Calu3 (cell line): ENCODE results near the gene MRPL44. TPM values are rescaled to one million over a fixed set of nuclear protein-coding genes. Genes with fewer than 3 reads are reported as not detected.

Experiments
- BruUV-seq: library from RNA; stranded (reverse); fragments of 400-500 nt; replicated peaks from 2 replicates; lab custom pipeline; 2021; lab: Mats Ljungman, UMichigan
- CTCF ChIA-PET: fragments of 300-600 bp; sonication (Branson Sonifier 250); formaldehyde crosslinking; loops from one replicate; lab custom pipeline; 2022; ENCODE audit warnings: antibody characterized with exemption; lab: Charles Lee
- DNase-seq: peaks from one replicate; pipeline ENCODE4 v3.0.0; 2022
- H3K27ac Mint-ChIP-seq: one replicate; pipeline ENCODE4 v1.8.0; 2022; ENCODE audit warnings: mixed read lengths; ENCODE audit not compliant: unreplicated experiment
- H3K27me3 Mint-ChIP-seq: one replicate; pipeline ENCODE4 v1.8.0; 2022; ENCODE audit warnings: mixed read lengths; ENCODE audit not compliant: unreplicated experiment
- H3K36me3 Mint-ChIP-seq: one replicate; pipeline ENCODE4 v1.8.0; 2022; ENCODE audit warnings: mild to moderate bottlenecking, moderate library complexity, mixed read lengths; ENCODE audit not compliant: insufficient read depth, unreplicated experiment
- H3K4me1 Mint-ChIP-seq: one replicate; pipeline ENCODE4 v1.8.0; 2022; ENCODE audit warnings: mild to moderate bottlenecking, low read depth, mixed read lengths; ENCODE audit not compliant: unreplicated experiment
- H3K4me3 Mint-ChIP-seq: one replicate; pipeline ENCODE4 v1.8.0; 2022; ENCODE audit warnings: mild to moderate bottlenecking, low read depth, moderate library complexity, mixed read lengths; ENCODE audit not compliant: unreplicated experiment
- H3K9me3 Mint-ChIP-seq: one replicate; pipeline ENCODE4 v1.8.0; 2022; ENCODE audit warnings: low read depth, mixed read lengths; ENCODE audit not compliant: unreplicated experiment
- CTCF ChIP-seq: fragments of 200-600 bp; IDR thresholded peaks from one replicate; pipeline ENCODE4 v1.8.0; 2022; ENCODE audit warnings: antibody characterized with exemption; ENCODE audit not compliant: unreplicated experiment
- intact Hi-C: fragments of 100-400 bp; cut with micrococcal nuclease; formaldehyde crosslinking; loops from one replicate; pipeline ENCODE4 v1.10.0; 2022; ENCODE audit not compliant: unreplicated experiment
- total RNA-seq: library from RNA; stranded (reverse); gene quantifications from 2 replicates; pipeline ENCODE4 v1.2.3, GENCODE V29; 2022

Gene MRPL44
- total RNA-seq, 1 experiment from 2014 or later: 32.7 TPM

GRCh38 chr2:223980397-223980735 is 23.1 kb downstream of the MRPL44 start:
- Mint-ChIP-seq H3K27ac (no peak overlapping the region), H3K4me3 (no peak overlapping the region), H3K36me3 (no peaks in the 10 kb centered on the region), H3K4me1 (no peaks in the 10 kb centered on the region), H3K27me3 (no peaks in the 10 kb centered on the region), H3K9me3 (no peaks in the 10 kb centered on the region)
- CTCF ChIA-PET: interaction anchor here (0.6 kb wide), 1 partner anchor 10 kb away, joined by 4 read pairs; no protein-coding TSS in a partner anchor
- no TSS peak for BruUV-seq
- intact Hi-C loops: no loop called here
- no peak for DNase-seq
- no peak for TF ChIP-seq CTCF

GRCh38 chr2:223980803-223981202 is 23.5 kb downstream of the MRPL44 start:
- no peaks in the 10 kb centered on the region for H3K36me3 Mint-ChIP-seq
- H3K4me1 Mint-ChIP-seq: no peaks in the 10 kb centered on the region
- intact Hi-C loops: no loop called here
- H3K27ac Mint-ChIP-seq: no peak overlapping the region
- CTCF ChIA-PET: interaction anchor here (0.6 kb wide), 1 partner anchor 10 kb away, joined by 4 read pairs; no protein-coding TSS in a partner anchor
- DNase-seq: no peak
- no peaks in the 10 kb centered on the region for H3K9me3 Mint-ChIP-seq
- BruUV-seq: no TSS peak
- H3K27me3 Mint-ChIP-seq: no peaks in the 10 kb centered on the region
- no peak overlapping the region for H3K4me3 Mint-ChIP-seq
- no peak for TF ChIP-seq CTCF

- CTCF ChIA-PET: interaction anchor here (0.7 kb wide), 1 partner anchor 13 kb away, joined by 6 read pairs; no protein-coding TSS in a partner anchor
- DNase-seq: no peak
- H3K27ac Mint-ChIP-seq: no peak overlapping the region
- H3K4me3 Mint-ChIP-seq: no peak overlapping the region
- no TSS peak for BruUV-seq
- TF ChIP-seq CTCF: no peak
- H3K36me3 Mint-ChIP-seq: no peaks in the 10 kb centered on the region
- H3K9me3 Mint-ChIP-seq: no peaks in the 10 kb centered on the region
- no peaks in the 10 kb centered on the region for H3K27me3 Mint-ChIP-seq
- no peaks in the 10 kb centered on the region for H3K4me1 Mint-ChIP-seq
- intact Hi-C loops: no loop called here
Measured at GRCh38 chr2:223981241-223981640, 24.0 kb downstream of the MRPL44 start.

- peaks cover 9% of the 10 kb centered on the region for H3K4me1 Mint-ChIP-seq
- no peaks in the 10 kb centered on the region for H3K27me3 Mint-ChIP-seq
- no peak overlapping the region for H3K27ac Mint-ChIP-seq
- intact Hi-C loops: loop anchor here (1.0 to 5.0 kb wide), 2 partner anchors 295 to 368 kb away; no protein-coding TSS in a partner anchor
- TF ChIP-seq CTCF: no peak
- H3K4me3 Mint-ChIP-seq: no peak overlapping the region
- H3K9me3 Mint-ChIP-seq: no peaks in the 10 kb centered on the region
- CTCF ChIA-PET: interaction anchor here (1.6 to 1.7 kb wide), 2 partner anchors 295 to 298 kb away, joined by 6 read pairs; no protein-coding TSS in a partner anchor
- no TSS peak for BruUV-seq
- peaks cover 7% of the 10 kb centered on the region for H3K36me3 Mint-ChIP-seq
- DNase-seq: peak; percentile 62
Measured at GRCh38 chr2:223989206-223989855, 32.1 kb downstream of the MRPL44 start.
